HG03280 (cell line): ENCODE results near the gene GGA1.

ENCODE experiments used
- ATAC-seq: cut with Tn5 transposase; IDR thresholded peaks from one replicate; pipeline ENCODE4 v1.9.1; 2021; ENCODE audit warnings: mild to moderate bottlenecking, moderate library complexity; ENCODE audit not compliant: unreplicated experiment

Gene GGA1

DNA sequence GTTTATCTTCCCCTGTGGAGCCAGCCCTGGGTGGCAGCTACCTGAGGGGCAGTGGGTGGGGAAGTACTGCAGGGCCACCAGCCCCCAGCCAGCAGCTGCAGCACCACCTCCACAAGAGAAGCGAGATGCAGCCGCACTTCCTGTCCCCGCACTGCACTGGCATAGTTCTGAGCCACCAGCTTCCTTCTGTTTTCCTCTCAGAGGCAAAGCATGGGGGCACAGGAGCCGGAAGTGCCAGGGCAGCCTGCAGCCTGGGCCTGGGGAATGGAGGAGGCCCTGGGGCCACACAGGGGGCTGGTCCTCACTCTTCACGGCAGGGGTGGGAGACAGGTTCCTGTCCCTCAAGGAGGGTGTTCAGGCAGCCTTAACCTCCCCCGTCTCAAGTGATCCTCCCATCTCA lies 18.9 kb downstream of the GGA1 start:
- no peak for ATAC-seq

DNA sequence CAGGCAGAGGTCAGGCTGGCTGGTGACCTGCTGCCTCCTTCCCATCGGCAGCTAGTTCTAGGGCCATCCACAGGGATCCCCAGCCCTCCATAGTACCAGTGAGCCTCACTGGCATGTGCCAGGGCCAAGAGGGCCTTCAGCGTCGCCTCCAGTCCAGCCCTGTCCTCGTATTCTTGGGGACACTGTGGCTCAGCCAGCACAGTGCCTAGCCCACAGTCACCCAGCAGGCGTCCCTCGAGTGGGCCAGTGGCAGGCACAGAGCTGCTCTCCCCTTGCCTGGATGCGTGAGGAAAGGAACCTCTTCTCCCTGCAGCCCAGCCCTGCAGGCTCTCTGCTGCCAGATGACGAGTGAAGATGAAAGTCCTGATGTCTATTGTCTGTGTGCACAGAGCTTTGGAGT lies 20.2 kb downstream of the GGA1 start:
- ATAC-seq: no peak

DNA sequence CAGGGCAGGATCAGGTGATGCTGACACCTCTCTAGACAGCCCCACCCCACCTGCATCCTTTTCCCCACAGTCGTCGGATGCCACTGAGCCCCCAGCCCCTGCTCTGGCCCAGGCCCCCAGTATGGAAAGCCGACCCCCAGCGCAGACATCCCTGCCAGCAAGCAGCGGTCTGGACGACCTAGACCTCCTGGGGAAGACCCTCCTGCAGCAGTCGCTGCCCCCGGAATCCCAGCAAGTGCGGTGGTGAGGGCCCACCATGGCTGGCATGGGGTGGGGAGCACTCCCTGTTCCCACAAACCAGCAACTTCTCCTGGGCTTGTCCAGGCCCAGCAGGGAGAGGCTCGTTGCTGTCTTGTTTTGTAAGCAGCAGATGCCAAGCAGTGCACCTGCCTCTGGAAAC lies 21.3 kb downstream of the GGA1 start:
- no peak for ATAC-seq

DNA sequence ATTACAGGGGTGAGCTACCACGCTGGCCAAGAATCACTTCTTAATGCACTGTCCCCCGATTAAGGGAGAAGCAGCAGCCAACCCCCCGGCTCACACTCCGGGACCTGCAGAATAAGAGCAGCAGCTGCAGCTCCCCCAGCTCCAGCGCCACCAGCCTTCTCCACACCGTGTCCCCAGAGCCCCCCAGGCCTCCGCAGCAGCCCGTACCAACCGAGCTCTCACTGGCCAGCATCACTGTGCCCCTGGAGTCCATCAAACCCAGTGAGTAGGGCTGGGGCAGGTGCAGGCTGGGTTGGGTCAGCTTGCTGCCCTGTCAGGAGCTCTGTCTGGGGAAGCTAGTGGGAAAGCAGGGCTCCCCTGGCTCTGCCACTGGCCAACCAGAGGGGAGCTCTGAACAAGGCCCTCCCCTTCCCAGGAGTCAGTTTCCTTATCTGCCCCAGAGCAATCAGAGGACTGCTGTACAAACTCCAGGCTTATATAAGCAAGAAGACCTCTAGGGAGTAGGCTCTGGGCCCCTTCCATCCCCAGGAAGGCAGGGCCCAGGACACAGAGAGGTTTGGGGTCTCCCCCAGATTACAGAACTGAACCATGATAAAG lies 22.3 kb downstream of the GGA1 start:
- ATAC-seq: no peak

DNA sequence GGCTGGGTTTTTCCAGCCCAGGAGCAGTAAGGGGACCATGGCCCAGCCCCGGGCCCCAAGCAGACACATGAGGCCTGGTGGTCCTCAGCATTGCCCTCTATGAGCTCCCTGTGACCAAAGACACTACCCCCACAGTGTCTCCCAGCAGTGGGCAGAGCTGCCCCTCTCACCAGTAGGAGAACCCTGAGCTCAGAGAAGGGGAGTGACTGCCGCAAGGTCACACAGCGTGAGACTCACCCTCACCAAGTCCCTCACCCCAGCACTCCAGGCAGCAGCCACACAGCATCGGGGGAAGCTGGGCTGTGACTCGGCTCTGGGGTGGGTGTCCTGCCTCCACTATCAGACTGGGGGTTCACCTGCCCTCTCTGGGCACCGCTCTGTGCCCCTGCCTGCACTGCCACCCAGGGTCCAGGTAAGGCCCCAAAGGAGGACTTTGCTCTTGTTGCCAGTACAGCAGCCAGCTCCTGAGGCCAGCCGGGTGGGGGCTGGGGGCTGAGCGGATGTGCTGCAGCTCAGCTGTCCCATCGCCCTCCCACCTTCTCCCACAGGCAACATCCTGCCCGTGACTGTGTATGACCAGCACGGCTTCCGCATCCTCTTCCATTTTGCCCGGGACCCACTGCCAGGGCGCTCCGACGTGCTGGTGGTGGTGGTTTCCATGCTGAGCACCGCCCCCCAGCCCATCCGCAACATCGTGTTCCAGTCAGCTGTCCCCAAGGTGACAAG lies 23.0 kb downstream of the GGA1 start:
- ATAC-seq: no peak

DNA sequence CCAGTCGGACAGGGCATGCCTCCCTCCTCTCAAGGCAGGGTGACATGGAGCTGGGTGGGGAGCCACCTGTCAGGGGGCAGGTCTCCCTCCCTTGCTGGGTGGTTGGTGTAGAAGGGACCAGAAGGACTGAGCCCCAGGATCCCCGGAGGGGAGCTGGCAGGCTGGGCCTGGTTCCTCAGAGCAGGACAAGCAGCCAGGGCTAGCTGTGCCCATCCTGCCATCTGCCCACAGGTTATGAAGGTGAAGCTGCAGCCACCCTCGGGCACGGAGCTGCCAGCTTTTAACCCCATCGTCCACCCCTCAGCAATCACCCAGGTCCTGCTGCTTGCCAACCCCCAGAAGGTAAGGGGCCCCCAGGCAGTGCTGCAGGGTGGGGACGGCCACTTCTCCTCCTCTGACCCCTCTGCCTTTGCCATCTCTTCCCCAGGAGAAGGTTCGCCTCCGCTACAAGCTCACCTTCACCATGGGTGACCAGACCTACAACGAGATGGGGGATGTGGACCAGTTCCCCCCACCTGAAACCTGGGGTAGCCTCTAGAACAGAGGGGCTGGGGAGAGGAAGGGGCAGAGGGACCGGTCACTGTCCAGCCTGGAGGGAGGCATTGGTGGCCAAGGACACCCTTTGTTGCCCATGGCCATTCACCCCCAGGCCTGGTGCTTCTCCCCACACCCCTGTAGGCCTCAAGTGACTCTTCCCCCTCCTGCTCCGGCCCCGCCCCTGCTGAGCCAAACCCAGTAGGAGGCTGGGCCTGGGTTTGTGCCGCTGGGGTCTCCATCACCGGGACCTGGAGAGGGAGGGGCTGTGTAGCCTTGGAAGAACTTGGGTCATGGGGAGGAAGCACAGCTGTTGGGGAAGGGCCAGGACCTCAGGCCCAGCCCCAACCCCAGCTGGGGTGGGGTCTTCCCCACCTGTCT lies 23.8 kb downstream of the GGA1 start:
- ATAC-seq: peak; percentile 6

DNA sequence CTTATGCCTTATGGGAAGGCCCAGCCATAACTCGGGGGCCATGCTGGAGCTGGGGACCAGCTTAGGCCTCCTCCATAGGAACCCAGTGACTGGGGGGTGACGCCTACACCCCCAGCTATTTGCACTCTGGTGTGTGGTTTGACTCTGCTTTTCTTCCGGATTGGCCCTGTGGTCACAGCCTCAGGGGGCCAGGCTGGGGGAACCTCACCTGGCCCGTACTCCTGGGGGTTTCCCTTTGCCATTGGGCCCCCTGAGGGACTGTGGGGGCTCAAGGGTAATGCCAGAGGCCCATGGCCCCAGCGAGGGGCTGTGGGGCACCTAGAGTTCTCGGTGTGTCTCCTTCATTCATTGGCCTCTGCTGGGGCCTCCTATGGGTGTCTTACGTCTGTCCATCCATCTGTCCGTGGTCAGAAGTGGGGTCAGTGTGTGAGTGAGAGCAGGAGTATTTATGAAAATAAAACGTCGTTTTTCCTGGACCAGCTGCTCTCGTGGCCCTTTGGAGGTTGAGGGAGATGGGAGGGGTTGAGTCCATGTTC lies 24.5 kb downstream of the GGA1 start:
- peak; percentile 40 for ATAC-seq

DNA sequence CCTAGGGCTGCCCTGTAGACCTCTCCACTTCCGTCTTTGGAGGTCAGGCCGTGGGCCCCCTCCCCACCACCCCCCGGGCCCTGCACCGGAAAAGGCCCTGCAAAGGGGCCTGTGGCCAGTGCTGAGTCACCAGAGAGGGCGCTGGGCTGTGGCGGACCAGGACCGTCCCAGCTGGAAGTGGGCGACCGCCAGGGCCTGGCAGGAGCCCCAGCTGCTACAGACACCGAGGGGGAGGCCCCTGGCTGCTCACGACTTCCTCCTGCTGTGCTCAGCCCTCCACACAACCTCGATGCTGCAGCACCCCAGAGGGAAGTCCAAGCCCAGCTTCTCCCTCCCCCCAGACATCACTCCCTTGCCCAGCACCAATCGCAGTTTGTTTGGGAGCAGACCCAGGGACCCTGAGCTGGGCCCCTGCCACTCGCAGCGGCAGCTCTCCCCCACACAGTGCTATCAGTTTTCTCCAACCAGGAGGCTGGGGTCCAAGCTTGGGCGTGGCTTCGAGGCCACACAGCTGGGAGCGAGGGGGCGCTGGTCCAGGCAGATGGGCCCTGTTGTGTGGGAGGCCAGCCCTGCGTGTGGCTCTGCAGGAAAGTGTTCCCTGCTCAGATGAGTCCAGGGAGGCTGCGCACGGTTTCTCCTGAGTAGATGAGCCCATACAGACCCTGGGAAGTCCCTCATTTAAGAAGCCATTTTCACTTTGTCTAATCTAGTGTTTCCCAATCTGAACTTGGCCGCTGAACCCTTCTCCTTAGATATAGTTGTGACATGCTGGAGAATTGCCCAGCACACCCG lies 25.2 kb downstream of the GGA1 start:
- ATAC-seq: peak; percentile 43

DNA sequence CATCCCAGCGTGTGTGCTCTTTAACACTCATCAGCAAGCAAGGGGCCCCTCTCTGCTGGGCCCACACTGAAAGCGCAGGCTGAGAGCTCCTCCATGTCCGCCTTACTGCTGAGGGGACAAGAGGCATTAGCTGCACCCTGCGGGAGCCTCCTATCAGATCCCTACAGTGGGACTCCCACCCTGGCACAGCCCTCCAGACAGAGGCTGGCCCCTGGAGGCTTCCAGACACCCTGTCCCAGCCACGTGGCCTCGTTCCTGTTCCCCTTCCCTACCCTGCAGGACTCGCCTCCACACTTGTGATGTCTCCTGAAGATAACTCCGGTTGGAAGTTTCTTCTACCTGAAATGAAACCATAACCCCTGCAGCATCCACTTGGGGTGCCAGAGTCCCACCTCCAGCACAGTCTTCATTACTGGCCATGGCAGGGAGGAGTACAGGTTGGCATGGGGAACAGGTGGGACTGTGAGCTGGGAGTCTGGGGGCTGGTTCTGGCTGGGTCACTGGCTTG lies 25.8 kb downstream of the GGA1 start:
- no peak for ATAC-seq

DNA sequence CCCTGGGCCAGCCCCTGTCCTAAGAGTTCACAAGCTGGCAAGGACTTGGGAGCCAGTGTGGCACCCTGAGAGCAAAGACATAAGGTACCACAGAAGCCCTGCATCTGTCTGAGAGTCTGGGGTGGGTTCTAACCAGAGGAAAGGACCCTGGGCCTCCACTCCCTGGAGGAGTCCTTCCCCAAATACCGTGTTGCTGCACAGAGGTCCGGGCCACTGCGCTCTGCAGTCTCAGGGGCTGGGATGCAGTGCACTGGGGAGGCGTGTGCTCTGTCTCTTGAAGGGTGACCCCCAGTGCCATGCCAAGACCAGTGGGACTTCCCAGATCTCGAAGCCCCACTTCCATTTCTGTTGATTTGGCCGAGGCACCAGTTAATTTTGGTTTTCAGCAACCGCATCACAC lies 26.5 kb downstream of the GGA1 start:
- no peak for ATAC-seq

DNA sequence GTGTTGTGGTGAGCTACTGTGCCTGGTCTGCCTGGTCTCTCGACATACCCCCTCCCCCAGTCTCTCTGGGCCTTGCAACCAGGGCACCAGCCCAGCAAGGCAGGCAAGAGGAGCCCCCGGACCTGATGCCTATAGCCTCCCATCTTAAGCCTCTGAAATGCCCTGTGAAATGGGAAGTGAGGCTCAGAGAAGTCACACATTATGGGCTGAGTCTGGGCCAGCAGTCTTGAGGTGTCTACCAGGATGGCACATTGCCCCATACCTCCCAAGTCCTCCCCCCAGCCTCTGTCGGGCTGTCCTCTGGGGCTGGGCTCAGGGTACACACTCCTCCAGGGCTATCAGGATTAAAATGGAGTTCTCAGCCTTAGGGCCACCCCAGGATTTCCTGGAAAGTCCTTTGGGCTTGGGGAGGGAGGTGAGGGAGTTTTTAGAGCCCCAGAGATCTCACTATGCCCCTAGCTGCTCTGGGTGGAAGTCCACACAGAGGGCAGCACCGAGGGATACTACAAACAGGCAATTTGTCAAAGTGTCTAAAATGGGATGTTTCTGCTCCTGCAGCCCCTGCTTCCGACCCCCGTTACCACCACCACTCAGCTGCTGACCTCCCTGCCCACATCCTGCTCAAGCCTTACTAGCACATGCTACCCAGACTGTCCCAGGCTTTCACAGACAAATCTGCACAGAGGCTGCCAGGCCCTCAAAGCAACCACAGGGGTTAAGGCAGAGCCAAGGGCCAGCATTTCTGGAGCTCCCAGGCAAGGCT lies 27.7 kb downstream of the GGA1 start:
- no peak for ATAC-seq

DNA sequence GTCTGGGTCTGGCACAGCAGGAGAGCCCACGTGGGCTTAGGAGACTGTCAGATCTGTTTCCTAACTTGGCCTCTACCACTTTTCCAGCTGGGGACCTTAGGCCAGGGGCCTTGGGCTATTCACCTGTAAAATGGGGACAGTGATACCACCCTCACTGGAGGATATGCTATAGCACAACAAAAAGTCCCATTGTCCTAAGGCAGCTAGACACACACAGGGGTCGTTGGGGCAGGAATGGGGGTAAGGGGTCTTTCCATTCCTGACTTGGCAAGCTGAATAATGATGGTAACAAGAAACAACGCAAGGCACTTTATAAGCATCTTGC lies 28.3 kb downstream of the GGA1 start:
- no peak for ATAC-seq

DNA sequence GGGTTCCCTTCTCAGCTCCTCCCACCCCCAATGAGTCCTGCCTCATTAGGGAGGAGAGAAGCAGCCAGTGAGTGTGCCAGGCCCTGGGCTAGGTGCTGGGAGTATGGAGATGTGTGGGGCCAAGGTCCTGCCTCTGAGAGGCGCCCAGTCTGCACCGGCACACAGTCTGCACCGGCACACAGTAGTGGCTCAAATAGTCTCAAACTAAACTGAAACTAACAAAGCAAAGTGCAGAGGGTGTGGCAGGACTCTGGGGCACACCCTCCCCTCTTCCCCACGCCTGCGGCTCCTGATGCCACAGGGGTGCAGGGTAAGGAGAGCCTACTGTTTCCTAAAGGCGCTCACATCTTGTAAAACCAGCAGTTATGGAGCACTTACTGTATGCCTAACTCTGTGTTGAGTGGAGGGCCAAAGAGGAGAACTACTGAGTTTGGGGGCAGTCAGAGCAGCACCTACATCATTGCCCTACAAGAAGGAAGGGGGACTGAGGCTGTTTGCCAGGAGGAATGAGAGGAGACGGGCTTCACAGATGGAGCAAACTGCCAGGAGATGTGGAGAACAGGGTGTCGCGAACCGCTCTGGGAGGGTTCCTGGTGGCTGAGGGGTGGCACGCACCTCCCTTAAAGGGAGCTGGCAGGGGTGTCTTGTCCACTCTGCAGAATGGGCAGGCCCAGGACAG lies 29.9 kb downstream of the GGA1 start:
- no peak for ATAC-seq

DNA sequence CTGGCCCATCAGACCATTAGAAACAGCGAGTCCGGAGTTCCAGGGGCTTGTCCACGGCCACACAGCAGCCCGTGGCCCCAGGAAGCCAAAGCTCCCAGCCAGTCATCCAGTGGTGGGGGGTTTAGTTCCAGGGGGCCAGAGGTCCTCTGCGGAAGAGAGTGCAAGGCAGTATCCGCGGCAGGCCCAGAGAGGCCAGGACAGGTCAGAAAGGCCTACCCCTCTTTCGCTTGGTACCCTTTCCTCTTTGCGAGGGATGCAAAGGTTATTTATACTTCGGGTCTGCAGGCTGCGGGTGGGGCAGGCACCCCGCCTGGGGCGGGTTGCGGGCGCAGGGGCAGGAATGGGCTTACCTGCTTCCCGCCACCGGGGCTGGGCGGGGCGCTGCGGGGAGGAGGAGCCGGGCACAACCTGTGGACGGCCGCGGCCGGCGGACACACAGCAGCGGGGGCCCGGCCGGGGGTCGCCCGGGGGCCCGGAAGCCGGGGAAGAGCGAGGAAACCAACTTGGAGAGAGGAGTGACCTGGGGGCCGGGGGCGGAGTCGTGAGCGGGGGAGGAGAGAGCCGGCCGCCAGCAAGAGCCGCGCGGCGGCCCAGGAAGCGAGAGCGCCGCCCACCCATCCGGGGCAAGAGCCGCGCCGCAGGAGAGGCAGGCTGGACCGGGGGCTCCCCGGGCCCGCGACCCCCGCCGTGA lies 30.6 kb downstream of the GGA1 start, which contains the start of gene SH3BP1:
Gene SH3BP1, plus strand, starts transcription at position 600 of the 691 bp plus-strand sequence. CDS start 119 bp downstream, outside the sequence.
- ATAC-seq: no peak

DNA sequence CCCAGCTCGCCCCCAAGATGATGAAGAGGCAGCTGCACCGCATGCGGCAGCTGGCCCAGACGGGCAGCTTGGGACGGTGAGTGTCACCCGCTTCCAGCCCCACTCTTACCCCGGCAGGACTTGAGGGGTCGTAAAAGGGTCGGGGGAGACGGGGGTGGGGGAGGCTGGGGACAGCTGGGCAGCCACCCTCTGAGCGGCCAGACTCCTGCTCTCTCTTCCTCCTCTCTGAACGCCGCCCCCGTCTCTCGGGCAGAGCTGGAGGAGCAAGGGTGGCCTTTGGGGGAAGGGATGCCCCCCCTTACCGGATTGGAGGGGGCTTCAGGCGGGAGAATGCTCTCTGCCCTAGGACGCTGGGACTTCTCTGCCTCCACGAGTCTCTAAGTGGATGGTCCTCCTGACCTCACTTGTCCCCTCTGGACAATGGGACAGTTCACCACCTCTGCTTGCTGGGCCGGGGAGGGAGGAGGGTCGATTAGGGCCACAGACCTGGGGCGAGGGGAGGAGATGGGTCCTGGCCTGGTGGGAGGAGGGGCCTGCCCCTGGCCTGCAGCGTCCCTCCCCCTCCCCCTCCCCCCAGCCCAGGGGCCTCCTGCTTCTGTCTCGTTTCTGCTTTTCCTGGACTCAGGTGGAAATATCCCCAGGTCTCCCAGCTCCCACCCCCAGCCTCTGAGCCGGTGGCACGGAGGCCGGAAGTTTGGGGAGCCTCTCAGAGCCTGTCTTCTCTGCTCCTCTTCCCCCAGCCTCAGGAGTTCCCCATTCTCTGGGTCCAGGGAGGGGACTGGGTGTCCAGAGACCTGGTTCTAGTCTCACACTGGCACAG lies 31.3 kb downstream of the GGA1 start:
- ATAC-seq: no peak

DNA sequence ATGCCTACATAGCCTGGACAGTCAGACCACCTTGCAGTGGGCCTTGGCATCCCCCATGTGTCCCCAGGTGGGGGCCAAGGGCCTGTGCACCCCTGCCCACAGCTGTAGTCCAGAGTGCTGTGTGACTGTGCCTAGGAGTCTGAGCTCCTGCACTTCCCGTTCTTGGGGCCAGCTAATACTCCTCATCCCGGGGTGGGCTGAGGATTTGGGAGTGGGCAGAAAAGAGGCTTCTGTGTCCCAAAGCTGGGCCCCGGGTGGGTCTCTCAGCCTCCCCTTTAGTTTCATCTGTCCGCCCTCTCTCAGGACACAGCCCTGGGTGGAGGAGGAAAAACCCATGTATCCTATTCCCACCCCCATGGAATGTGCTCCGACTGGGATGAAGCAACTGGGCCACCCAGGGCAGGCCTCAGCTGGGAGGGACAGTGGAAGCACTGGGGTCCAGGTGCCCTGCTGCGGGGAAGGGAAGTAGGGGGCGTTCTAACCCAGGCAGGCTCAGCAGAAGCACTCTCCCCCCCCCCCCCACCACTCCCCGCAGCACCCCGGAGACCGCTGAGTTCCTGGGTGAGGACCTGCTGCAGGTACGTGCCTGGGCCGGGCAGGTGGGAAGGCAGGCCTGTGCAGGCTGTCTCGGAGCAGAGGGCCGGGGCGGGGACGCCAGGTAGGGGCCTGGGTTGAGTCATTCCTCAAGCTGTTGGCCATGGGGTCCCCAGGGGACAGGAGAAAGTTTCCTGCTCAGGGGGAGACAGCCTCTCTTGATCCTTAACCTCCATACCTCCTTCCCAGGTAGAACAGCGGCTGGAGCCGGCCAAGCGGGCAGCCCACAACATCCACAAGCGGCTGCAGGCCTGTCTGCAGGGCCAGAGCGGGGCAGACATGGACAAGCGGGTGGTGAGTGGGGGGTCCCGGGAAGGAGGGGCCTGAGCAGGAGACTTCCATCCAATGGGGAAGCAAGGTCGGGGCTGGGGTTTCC lies 32.2 kb downstream of the GGA1 start:
- ATAC-seq: no peak

DNA sequence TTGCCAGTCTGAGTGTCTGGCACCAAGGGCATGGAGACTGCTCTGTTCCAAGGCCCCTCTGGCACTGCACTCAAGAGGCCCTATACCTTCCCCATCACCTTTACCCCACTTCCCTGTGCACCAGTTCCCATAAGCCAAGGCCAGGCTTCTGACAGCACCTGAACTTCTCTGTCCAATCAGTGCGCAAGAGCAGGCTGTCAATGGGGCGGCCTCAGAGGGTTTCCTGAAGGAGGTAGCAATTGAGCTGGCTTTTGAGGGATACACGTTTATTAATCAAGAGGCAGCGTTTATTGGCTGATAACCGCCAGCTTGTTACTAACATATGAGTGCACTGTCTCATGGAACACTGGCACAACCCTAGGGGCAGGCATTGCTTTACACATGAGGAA lies 32.9 kb downstream of the GGA1 start:
- no peak for ATAC-seq
